C1 segment of cervical spinal cord (tissue), 14 donors: ENCODE results near the gene TBXAS1.

Experiments
- DNase-seq, 14 donors: peaks; one replicate each; lab custom pipeline; 2025; lab: John Stamatoyannopoulos, UW

TBXAS1 gene

GRCh38 chr7:140068033-140068432 is 239.0 kb downstream of the TBXAS1 start:
- DNase-seq = no peak

DNA sequence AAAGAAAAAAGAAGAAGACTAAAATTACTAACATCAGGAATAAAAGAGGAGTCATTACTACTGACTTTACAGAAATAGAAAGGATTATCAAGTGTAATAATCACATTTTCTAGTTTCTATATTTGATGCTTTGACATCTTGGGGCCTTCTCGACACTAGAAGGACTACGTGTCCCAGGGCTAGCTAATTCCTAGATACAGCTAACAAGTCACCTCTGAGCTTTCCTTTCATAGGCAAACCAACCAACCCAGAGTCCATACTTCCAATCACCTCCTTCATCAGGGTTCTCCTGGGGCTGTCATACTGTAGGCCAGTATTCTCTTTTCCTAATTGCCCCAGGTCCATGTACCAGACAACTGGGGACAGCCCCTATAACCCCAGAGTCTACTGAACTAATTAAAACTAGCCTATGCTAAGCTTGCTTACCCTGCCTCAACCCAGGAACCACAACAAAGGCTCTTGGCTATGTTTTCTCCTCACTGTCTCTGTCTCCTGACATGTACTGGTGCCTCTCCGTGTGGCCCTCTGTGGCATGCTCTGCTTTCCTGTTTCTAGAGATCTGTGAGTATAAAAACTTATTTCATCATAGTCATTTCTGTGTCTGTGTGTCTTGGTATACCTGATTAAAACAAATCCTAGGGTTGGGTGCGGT is 240.4 kb downstream of the TBXAS1 start:
- no peak for DNase-seq
